DND-41 (cell line): ENCODE measurements around the gene SLC41A1.

Experiments
- ATAC-seq: fragments of 200-7000 bp; cut with Tn5 transposase; 3 replicates; pipeline ENCODE4 v1.9.1; 2021; ENCODE audit warnings: low read depth; ENCODE audit not compliant: insufficient read depth
- DNase-seq: peaks from one replicate; pipeline ENCODE4 v3.0.0-alpha.2; 2020
- H2AFZ ChIP-seq: 2 replicates; pipeline ENCODE4 v1.6.0; 2012; ENCODE audit warnings: low read depth, low read length
- H3K27ac ChIP-seq: 2 replicates; pipeline ENCODE4 v1.5.1; 2012; ENCODE audit warnings: low read length, inconsistent platforms
- H3K27me3 ChIP-seq: fragments of 200-600 bp; sonication (generic); 2 replicates; pipeline ENCODE4 v1.6.0; 2012; ENCODE audit warnings: low read length, mild to moderate bottlenecking, inconsistent platforms; ENCODE audit not compliant: insufficient read depth, poor library complexity
- H3K36me3 ChIP-seq: 2 replicates; pipeline ENCODE4 v1.5.1; 2012; ENCODE audit warnings: low read length, inconsistent platforms; ENCODE audit not compliant: insufficient read depth
- H3K4me1 ChIP-seq: 2 replicates; pipeline ENCODE4 v1.5.1; 2012; ENCODE audit warnings: mild to moderate bottlenecking, low read length; ENCODE audit not compliant: insufficient read depth
- H3K4me2 ChIP-seq: 2 replicates; pipeline ENCODE4 v1.6.0; 2012; ENCODE audit warnings: mild to moderate bottlenecking, moderate library complexity, low read length, inconsistent platforms; ENCODE audit not compliant: insufficient read depth
- H3K4me3 ChIP-seq, 2 experiments: fragments of 200-600 bp in 1 of 2; shearing (Covaris generic) in 1 of 2; 2 replicates each; pipeline ENCODE4 v1.5.1; 2012 to 2016; ENCODE audit warnings: inconsistent platforms in 2 of 2, low read length in 2 of 2, mild to moderate bottlenecking in 2 of 2, low read depth in 1 of 2, moderate library complexity in 1 of 2
- H3K79me2 ChIP-seq: 2 replicates; pipeline ENCODE4 v1.6.0; 2012; ENCODE audit warnings: low read length, inconsistent platforms; ENCODE audit not compliant: insufficient read depth
- H3K9ac ChIP-seq: 2 replicates; pipeline ENCODE4 v1.6.0; 2012; ENCODE audit warnings: low read depth, mild to moderate bottlenecking, inconsistent platforms, low read length, moderate library complexity
- H3K9me3 ChIP-seq: 2 replicates; pipeline ENCODE4 v1.5.1; 2012; ENCODE audit warnings: low read length, moderate library complexity, mild to moderate bottlenecking, inconsistent platforms; ENCODE audit not compliant: insufficient read depth, severe bottlenecking
- H4K20me1 ChIP-seq: 2 replicates; pipeline ENCODE4 v1.6.0; 2012; ENCODE audit warnings: low read length; ENCODE audit not compliant: insufficient read depth
- CTCF ChIP-seq: IDR thresholded peaks from 2 replicates; pipeline ENCODE4 v1.5.1; 2012; ENCODE audit warnings: borderline replicate concordance, low read length, moderate library complexity, mild to moderate bottlenecking; ENCODE audit not compliant: poor library complexity, severe bottlenecking; ENCODE audit errors: extremely low read depth
- EZH2 ChIP-seq: IDR thresholded peaks from 3 replicates; pipeline ENCODE4 v1.6.1; 2012; ENCODE audit warnings: borderline replicate concordance, low read depth, mild to moderate bottlenecking, moderate library complexity, low read length, inconsistent platforms; ENCODE audit not compliant: severe bottlenecking

Gene SLC41A1

GRCh38 chr1:205809942-205810345 is 3.1 kb downstream of the SLC41A1 start:
- Histone ChIP-seq H3K27me3 (no peaks in the 10 kb centered on the region), H2AFZ (no peak overlapping the region), H3K4me1 (peaks cover 83% of the 10 kb centered on the region), H3K9ac (no peak overlapping the region; the same call in 1 of the 2 replicates), H3K79me2 (peaks cover 79% of the 10 kb centered on the region), H3K27ac (no peak overlapping the region; the same call in 1 of the 2 replicates), H4K20me1 (peaks cover 35% of the 10 kb centered on the region), H3K36me3 (peaks cover 52% of the 10 kb centered on the region), H3K4me2 (peak overlapping the region; percentile 97), H3K9me3 (no peaks in the 10 kb centered on the region), H3K4me3 (peak overlapping the region in 1 of 2 experiments; percentile 1; a peak in 2 of 4 replicates)
- no peak for DNase-seq
- ATAC-seq: no peak
- TF ChIP-seq EZH2 (no peak), CTCF (no peak)

- peaks cover 83% of the 10 kb centered on the region for H3K79me2 ChIP-seq
- no peak overlapping the region for H2AFZ ChIP-seq
- no peaks in the 10 kb centered on the region for H3K9me3 ChIP-seq
- peak overlapping the region; percentile 97 for H3K4me2 ChIP-seq
- H3K27ac ChIP-seq: 0 out of 2 replicates have a peak overlapping the region, but pooled peaks have one; percentile 1
- TF ChIP-seq EZH2 (no peak), CTCF (no peak)
- no peak overlapping the region; the same call in 1 of the 2 replicates for H3K9ac ChIP-seq
- H3K27me3 ChIP-seq: no peaks in the 10 kb centered on the region
- peaks cover 53% of the 10 kb centered on the region for H3K36me3 ChIP-seq
- DNase-seq (no peak), ATAC-seq (no peak)
- H4K20me1 ChIP-seq: peaks cover 38% of the 10 kb centered on the region
- peaks cover 80% of the 10 kb centered on the region for H3K4me1 ChIP-seq
- H3K4me3 ChIP-seq: peak overlapping the region in 1 of 2 experiments; percentile 1; a peak in 1 of 4 replicates
Observed at GRCh38 chr1:205809469-205809868, 3.5 kb downstream of the SLC41A1 start.

GRCh38 chr1:205805082-205805711 is 7.8 kb downstream of the SLC41A1 start:
- peaks cover 47% of the 10 kb centered on the region for H3K4me1 ChIP-seq
- peak; percentile 32 for DNase-seq
- H3K4me3 ChIP-seq: no peak overlapping the region
- peak overlapping the region; percentile 12; the same call in 1 of the 2 replicates for H3K27ac ChIP-seq
- H3K9me3 ChIP-seq: no peaks in the 10 kb centered on the region
- peak; percentile 74 for ATAC-seq
- H3K36me3 ChIP-seq: peaks cover 54% of the 10 kb centered on the region
- peaks cover 56% of the 10 kb centered on the region for H3K79me2 ChIP-seq
- no peak overlapping the region for H2AFZ ChIP-seq
- peaks cover 38% of the 10 kb centered on the region for H4K20me1 ChIP-seq
- H3K9ac ChIP-seq: no peak overlapping the region
- no peaks in the 10 kb centered on the region for H3K27me3 ChIP-seq
- no peak for TF ChIP-seq EZH2
- TF ChIP-seq CTCF: no peak
- peak overlapping the region; percentile 41; the same call in 1 of the 2 replicates for H3K4me2 ChIP-seq
